H9 (cell line): ENCODE results near the gene TCF20. TPM values are rescaled to one million over a fixed set of nuclear protein-coding genes. Genes with fewer than 3 reads are reported as not detected.
A peak's percentile ranks its signal among the peaks of the same experiment; 100 is the strongest.

Source experiments
- DNase-seq: peaks from one replicate; pipeline ENCODE4 v3.0.0-alpha.2; 2017
- H2AFZ ChIP-seq: one replicate; pipeline ENCODE4 v1.6.1; 2013; ENCODE audit warnings: mild to moderate bottlenecking, low read length, control low read depth, moderate library complexity
- H2AK5ac ChIP-seq: 2 replicates; pipeline ENCODE4 v1.6.1; 2013; ENCODE audit warnings: low read length, control low read depth, mixed read lengths; ENCODE audit not compliant: insufficient read length
- H2BK120ac ChIP-seq: one replicate; pipeline ENCODE4 v1.6.1; 2013; ENCODE audit warnings: low read depth, mild to moderate bottlenecking, low read length, control low read depth, inconsistent platforms; ENCODE audit not compliant: poor library complexity, severe bottlenecking
- H2BK12ac ChIP-seq: 2 replicates; pipeline ENCODE4 v1.6.1; 2013; ENCODE audit warnings: low read length, control low read depth, mixed read lengths, low read depth; ENCODE audit not compliant: insufficient read length
- H2BK15ac ChIP-seq: 2 replicates; pipeline ENCODE4 v1.6.1; 2013; ENCODE audit warnings: low read depth, low read length, control low read depth
- H2BK20ac ChIP-seq: one replicate; pipeline ENCODE4 v1.6.1; 2013; ENCODE audit warnings: low read depth, mild to moderate bottlenecking, low read length, control low read depth, inconsistent platforms; ENCODE audit not compliant: poor library complexity, severe bottlenecking
- H2BK5ac ChIP-seq: 2 replicates; pipeline ENCODE4 v1.6.1; 2013; ENCODE audit warnings: low read length, control low read depth, mixed read lengths; ENCODE audit not compliant: insufficient read length
- H3K14ac ChIP-seq: 2 replicates; pipeline ENCODE4 v1.6.1; 2013; ENCODE audit warnings: low read length, control low read depth; ENCODE audit not compliant: insufficient read depth
- H3K18ac ChIP-seq: 2 replicates; pipeline ENCODE4 v1.6.1; 2013; ENCODE audit warnings: low read depth, mild to moderate bottlenecking, mixed read lengths, low read length, control low read depth; ENCODE audit not compliant: insufficient read length
- H3K23ac ChIP-seq: 2 replicates; pipeline ENCODE4 v1.6.1; 2013; ENCODE audit warnings: low read length, control low read depth, mixed read lengths, low read depth; ENCODE audit not compliant: insufficient read length
- H3K23me2 ChIP-seq: 2 replicates; pipeline ENCODE4 v1.6.1; 2013; ENCODE audit warnings: low read depth, mild to moderate bottlenecking, mixed read lengths, low read length, control low read depth; ENCODE audit not compliant: insufficient read length, poor library complexity, severe bottlenecking
- H3K27ac ChIP-seq: 2 replicates; pipeline ENCODE4 v1.5.1; 2013; ENCODE audit warnings: low read length, control low read depth, mixed read lengths, low read depth; ENCODE audit not compliant: insufficient read length
- H3K27me3 ChIP-seq: 2 replicates; pipeline ENCODE4 v1.6.1; 2013; ENCODE audit warnings: low read length, control low read depth, inconsistent platforms; ENCODE audit not compliant: insufficient read depth
- H3K4ac ChIP-seq: 2 replicates; pipeline ENCODE4 v1.6.1; 2013; ENCODE audit warnings: low read depth, mild to moderate bottlenecking, control low read depth, inconsistent platforms, low read length, moderate library complexity
- H3K4me1 ChIP-seq: 2 replicates; pipeline ENCODE4 v1.6.1; 2013; ENCODE audit warnings: low read length, control low read depth, inconsistent platforms; ENCODE audit not compliant: insufficient read depth
- H3K4me2 ChIP-seq: 2 replicates; pipeline ENCODE4 v1.6.1; 2013; ENCODE audit warnings: low read length, control low read depth, mixed read lengths; ENCODE audit not compliant: insufficient read length, insufficient read depth
- H3K56ac ChIP-seq: 2 replicates; pipeline ENCODE4 v1.6.1; 2013; ENCODE audit warnings: low read depth, mild to moderate bottlenecking, mixed read lengths, low read length, control low read depth; ENCODE audit not compliant: insufficient read length
- H3K79me1 ChIP-seq: 2 replicates; pipeline ENCODE4 v1.6.1; 2013; ENCODE audit warnings: low read depth, mild to moderate bottlenecking, moderate library complexity, low read length, control low read depth, inconsistent platforms; ENCODE audit not compliant: insufficient read depth, poor library complexity, severe bottlenecking
- H3K79me2 ChIP-seq: 2 replicates; pipeline ENCODE4 v1.6.1; 2013; ENCODE audit warnings: low read length, control low read depth, inconsistent platforms; ENCODE audit not compliant: insufficient read depth
- H3K9ac ChIP-seq: 2 replicates; pipeline ENCODE4 v1.6.1; 2013; ENCODE audit warnings: low read length, control low read depth, mixed read lengths; ENCODE audit not compliant: insufficient read length; ENCODE audit errors: extremely low read depth
- H3K9me3 ChIP-seq: one replicate; pipeline ENCODE4 v1.6.1; 2013; ENCODE audit warnings: low read depth, low read length, inconsistent platforms; ENCODE audit not compliant: control insufficient read depth
- H3T11ph ChIP-seq: one replicate; pipeline ENCODE4 v1.6.1; 2013; ENCODE audit warnings: mild to moderate bottlenecking, low read length, control low read depth, inconsistent platforms
- H4K20me1 ChIP-seq: one replicate; pipeline ENCODE4 v1.6.1; 2013; ENCODE audit not compliant: control insufficient read depth, insufficient read length, insufficient read depth
- H4K5ac ChIP-seq: 2 replicates; pipeline ENCODE4 v1.6.1; 2013; ENCODE audit warnings: low read depth, mild to moderate bottlenecking, mixed read lengths, low read length, control low read depth; ENCODE audit not compliant: insufficient read length
- H4K8ac ChIP-seq: replicated peaks from 2 replicates; pipeline ENCODE4 v1.6.1; 2013; ENCODE audit warnings: low read length, control low read depth, mixed read lengths, low read depth; ENCODE audit not compliant: insufficient read length
- H4K91ac ChIP-seq: 2 replicates; pipeline ENCODE4 v1.6.1; 2013; ENCODE audit warnings: low read depth, mild to moderate bottlenecking, moderate library complexity, mixed read lengths, low read length, control low read depth; ENCODE audit not compliant: insufficient read length
- H3K27ac Mint-ChIP-seq, 3 experiments: 2 replicates in 2 of 3; 3 replicates in 1 of 3; pipeline ENCODE4 v1.8.0; 2020 to 2021; ENCODE audit warnings: mixed read lengths in 3 of 3, mild to moderate bottlenecking in 1 of 3, moderate library complexity in 1 of 3
- H3K27me3 Mint-ChIP-seq: 2 replicates; pipeline ENCODE4 v1.8.0; 2021; ENCODE audit warnings: low read depth, mild to moderate bottlenecking, moderate library complexity, mixed read lengths
- H3K36me3 Mint-ChIP-seq, 3 experiments: 2 replicates in 2 of 3; 3 replicates in 1 of 3; pipeline ENCODE4 v1.8.0; 2020 to 2021; ENCODE audit warnings: low read depth in 3 of 3, mixed read lengths in 3 of 3; ENCODE audit not compliant: insufficient read depth in 1 of 3
- H3K4me1 Mint-ChIP-seq, 2 experiments: 2 replicates each; pipeline ENCODE4 v1.8.0; 2020; ENCODE audit warnings: mixed read lengths in 2 of 2
- H3K4me3 Mint-ChIP-seq, 2 experiments: 2 replicates in 1 of 2; 3 replicates in 1 of 2; pipeline ENCODE4 v1.8.0; 2020 to 2021; ENCODE audit warnings: mild to moderate bottlenecking in 2 of 2, mixed read lengths in 2 of 2, moderate library complexity in 1 of 2
- H3K9me3 Mint-ChIP-seq, 2 experiments: 2 replicates in 1 of 2; 3 replicates in 1 of 2; pipeline ENCODE4 v1.8.0; 2020; ENCODE audit warnings: mild to moderate bottlenecking in 2 of 2, mixed read lengths in 2 of 2, moderate library complexity in 1 of 2
- CTCF ChIP-seq: fragments of 200-600 bp; sonication (generic); conservative IDR thresholded peaks from 3 replicates; pipeline ENCODE4 v1.8.0; 2021; ENCODE audit warnings: antibody characterized with exemption, mild to moderate bottlenecking
- WGBS: extraction: QIAGEN DNeasy Blood & Tissue Kit; methylation state at CpG from one replicate; pipeline ENCODE4 v1.1.7; 2013; ENCODE audit warnings: missing lambda C conversion rate, low lambda C conversion rate, mixed read lengths; ENCODE audit not compliant: insufficient read length; ENCODE audit errors: extremely low coverage; 5-methylcytosine and 5-hydroxymethylcytosine counted together
- total RNA-seq: library from RNA; stranded (reverse); gene quantifications from 2 replicates; pipeline ENCODE4 v1.2.1, GENCODE V29; 2021

The TCF20 gene
- total RNA-seq, 1 experiment from 2014 or later = 75.6 TPM

GRCh38 chr22:42236268-42236667 is 34.2 kb downstream of the TCF20 start:
- Histone ChIP-seq H2AFZ (no peak overlapping the region), H3K4me2 (no peak overlapping the region), H3K14ac (no peak overlapping the region), H2AK5ac (no peak overlapping the region), H3K23ac (no peak overlapping the region), H2BK15ac (no peak overlapping the region), H2BK5ac (no peak overlapping the region), H4K5ac (no peak overlapping the region), H3K79me2 (peaks cover 14% of the 10 kb centered on the region; the same call in 1 of the 2 replicates), H4K20me1 (no peaks in the 10 kb centered on the region), H4K8ac (no peak overlapping the region), H3K9ac (no peak overlapping the region), H3K4me1 (no peaks in the 10 kb centered on the region), H2BK20ac (no peak overlapping the region), H3K56ac (no peak overlapping the region), H3K79me1 (peaks cover 11% of the 10 kb centered on the region), H3T11ph (no peak overlapping the region), H3K4ac (no peak overlapping the region), H2BK120ac (no peak overlapping the region), H2BK12ac (no peak overlapping the region), H4K91ac (no peak overlapping the region), H3K23me2 (no peaks in the 10 kb centered on the region), H3K18ac (no peak overlapping the region), H3K9me3 (no peaks in the 10 kb centered on the region), H3K27me3 (no peaks in the 10 kb centered on the region), H3K27ac (no peak overlapping the region)
- Mint-ChIP-seq H3K4me3 (no peak overlapping the region), H3K9me3 (peaks cover 15 to 18% of the 10 kb centered on the region in 2 experiments), H3K4me1 (peaks cover 20 to 25% of the 10 kb centered on the region in 2 experiments), H3K27ac (peak overlapping the region in 1 of 3 experiments; percentile 69; a peak in 1 of 7 replicates), H3K27me3 (no peaks in the 10 kb centered on the region), H3K36me3 (peaks cover 11 to 24% (median 15%) of the 10 kb centered on the region in 3 experiments)
- no peak for DNase-seq
- no CpG with 5 or more reads among the region's 4 CpGs for WGBS
- no peak for TF ChIP-seq CTCF
